Measurements from ENCODE around the gene HOXC12. TPM values are rescaled to one million over a fixed set of nuclear protein-coding genes. Genes with fewer than 3 reads are reported as not detected.

HOXC12 gene
- total and polyA plus RNA-seq, 2 of the 8 experiments (the other 6 are each of a cell fraction or from before 2014, with no cell fraction given), result not detected

- TF ChIP-seq E2F6 (IDR thresholded peaks at IDR 0.05), result no peak
- no peak for TF ChIP-seq SRF (IDR thresholded peaks at IDR 0.05; ENCODE audit: low read depth, low read length)
- TF ChIP-seq KDM1A (IDR thresholded peaks at IDR 0.05; ENCODE audit: borderline replicate concordance, low read length), result no peak
- TF ChIP-seq EZH2 (IDR thresholded peaks at IDR 0.05; ENCODE audit: low read depth, low read length, severe bottlenecking), result peak; percentile 99
- TF ChIP-seq TAF1 (IDR thresholded peaks at IDR 0.05; ENCODE audit: low read depth, low read length), result no peak
- no peak for TF ChIP-seq BCL11A (IDR thresholded peaks at IDR 0.05; ENCODE audit: low read depth in 2 of 2, low read length in 2 of 2)
- no peak for TF ChIP-seq NRF1 (IDR thresholded peaks at IDR 0.05; ENCODE audit: low read depth, low read length)
- no peak for TF ChIP-seq TEAD4 (IDR thresholded peaks at IDR 0.05; ENCODE audit: low read depth, low read length)
- TF ChIP-seq USF2 (IDR thresholded peaks at IDR 0.05; ENCODE audit: low read length), result no peak
- TF ChIP-seq FOSL1 (IDR thresholded peaks at IDR 0.05; ENCODE audit: insufficient read depth, low read depth, low read length), result no peak
- no peak for TF ChIP-seq POLR2A (IDR thresholded peaks at IDR 0.05; ENCODE audit: control extremely low read depth in 1 of 2, low read depth in 2 of 2, low read length in 2 of 2)
- TF ChIP-seq SUZ12 (IDR thresholded peaks at IDR 0.05; ENCODE audit: low read length), result peak; percentile 99
- TF ChIP-seq ZNF274 (IDR thresholded peaks at IDR 0.05; ENCODE audit: borderline replicate concordance, extremely low read depth, low read length), result no peak
Observed at GRCh38 chr12:53966385-53967133, 11.9 kb downstream of the HOXC12 start (continued).

Measured in H1 (cell line).